Stimulated activated CD8-positive, alpha-beta memory T cell treated with anti-CD3 and anti-CD28 coated beads, Interleukin-12 subunit alpha, Interleukin-12 subunit beta, amount 100 ng/mL, for 24 hours (primary cell): ENCODE results near the gene FAM20C.

Experiments used
- DNase-seq: peaks from one replicate; pipeline ENCODE4 v3.0.0-alpha.2; 2020; ENCODE audit errors: extremely low read depth

Gene FAM20C

GRCh38 chr7:305410-306151 is 113.2 kb downstream of the FAM20C start:
- DNase-seq: no peak

GRCh38 chr7:307970-308369 is 115.6 kb downstream of the FAM20C start:
- DNase-seq: no peak

- DNase-seq: no peak
Observed at GRCh38 chr7:309586-310228, 117.3 kb downstream of the FAM20C start.
